MM.1S (cell line): Measurements from ENCODE around the gene PTPN1.

Source experiments
- DNase-seq: peaks from one replicate; pipeline ENCODE4 v3.0.0-alpha.2; 2015
- H2AFZ ChIP-seq: fragments of 300-600 bp; sonication (generic); 2 replicates; pipeline ENCODE4 v1.6.0; 2016; ENCODE audit warnings: antibody characterized with exemption, low read length
- H3F3A ChIP-seq: fragments of 300-600 bp; sonication (generic); 2 replicates; pipeline ENCODE4 v1.6.1; 2016; ENCODE audit warnings: mild to moderate bottlenecking, antibody characterized with exemption, low read length, moderate library complexity, mixed read lengths; ENCODE audit not compliant: insufficient read depth
- H3K27ac ChIP-seq: fragments of 300-600 bp; sonication (generic); 2 replicates; pipeline ENCODE4 v1.5.1; 2016; ENCODE audit warnings: mild to moderate bottlenecking, low read length
- H3K27me3 ChIP-seq: fragments of 300-600 bp; sonication (generic); replicated peaks from 2 replicates; pipeline ENCODE4 v1.6.0; 2016; ENCODE audit warnings: low read length; ENCODE audit not compliant: insufficient read depth
- H3K36me3 ChIP-seq: fragments of 300-600 bp; sonication (generic); replicated peaks from 2 replicates; pipeline ENCODE4 v1.6.1; 2016; ENCODE audit warnings: mild to moderate bottlenecking, low read length, mixed read lengths; ENCODE audit not compliant: insufficient read depth
- H3K4me1 ChIP-seq: fragments of 300-600 bp; sonication (generic); 2 replicates; pipeline ENCODE4 v1.6.1; 2016; ENCODE audit warnings: low read length, mixed read lengths
- H3K4me2 ChIP-seq: fragments of 300-600 bp; sonication (generic); 2 replicates; pipeline ENCODE4 v1.6.0; 2016; ENCODE audit warnings: low read depth, low read length
- H3K4me3 ChIP-seq: fragments of 300-600 bp; sonication (generic); 2 replicates; pipeline ENCODE4 v1.5.1; 2016; ENCODE audit warnings: low read length, mixed read lengths
- H3K79me2 ChIP-seq: fragments of 300-600 bp; sonication (generic); 2 replicates; pipeline ENCODE4 v1.6.1; 2016; ENCODE audit warnings: mixed run types, low read length, mixed read lengths
- H3K9ac ChIP-seq: fragments of 300-600 bp; sonication (generic); 2 replicates; pipeline ENCODE4 v1.6.1; 2016; ENCODE audit warnings: low read length, mixed read lengths
- H3K9me2 ChIP-seq: fragments of 300-600 bp; sonication (generic); replicated peaks from 2 replicates; pipeline ENCODE4 v1.6.1; 2016; ENCODE audit warnings: mild to moderate bottlenecking, low read length, mixed read lengths; ENCODE audit not compliant: insufficient read depth
- H3K9me3 ChIP-seq: fragments of 300-600 bp; sonication (generic); replicated peaks from 2 replicates; pipeline ENCODE4 v1.6.1; 2016; ENCODE audit warnings: mild to moderate bottlenecking, low read length, mixed read lengths; ENCODE audit not compliant: insufficient read depth
- H4K20me1 ChIP-seq: fragments of 300-600 bp; sonication (generic); 2 replicates; pipeline ENCODE4 v1.6.1; 2016; ENCODE audit warnings: mild to moderate bottlenecking, low read length, moderate library complexity, mixed read lengths; ENCODE audit not compliant: insufficient read depth
- EZH2 ChIP-seq: fragments of 300-600 bp; sonication (generic); optimal IDR thresholded peaks from 2 replicates; pipeline ENCODE3; 2017; ENCODE audit warnings: low read depth, mild to moderate bottlenecking, antibody characterized with exemption, low read length, mixed read lengths
- EZH2phosphoT487 ChIP-seq: fragments of 300-600 bp; sonication (generic); IDR thresholded peaks from 2 replicates; pipeline ENCODE4 v1.6.1; 2018; ENCODE audit warnings: antibody characterized with exemption, low read length
- TF ChIP-seq, protein P1 (sequence below): fragments of 300-600 bp; sonication (generic); IDR thresholded peaks from 2 replicates; pipeline ENCODE4 v1.5.1; 2016; ENCODE audit warnings: antibody characterized with exemption, low read length, mixed read lengths

PTPN1 gene

DNA sequence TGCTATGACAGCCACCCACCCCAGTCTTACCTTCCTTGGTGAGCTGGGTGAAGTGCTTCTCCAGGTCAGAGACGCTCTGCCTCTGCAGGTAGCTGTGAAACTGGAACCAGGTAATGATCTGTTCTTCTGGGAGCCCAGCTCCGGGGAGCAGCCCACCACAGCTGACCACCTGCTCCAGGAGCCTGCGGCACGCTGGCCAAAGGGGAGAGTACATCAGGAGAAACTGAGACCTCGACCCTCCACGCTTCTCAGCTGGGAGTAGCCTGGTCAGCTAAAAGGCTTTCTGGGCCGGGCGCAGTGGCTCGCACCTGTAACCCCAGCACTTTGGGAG, 82.8 kb downstream of the PTPN1 start:
- H4K20me1 ChIP-seq = 0 out of 2 replicates have a peak, but pooled peaks cover under 1% of the 10 kb centered on the region

DNA sequence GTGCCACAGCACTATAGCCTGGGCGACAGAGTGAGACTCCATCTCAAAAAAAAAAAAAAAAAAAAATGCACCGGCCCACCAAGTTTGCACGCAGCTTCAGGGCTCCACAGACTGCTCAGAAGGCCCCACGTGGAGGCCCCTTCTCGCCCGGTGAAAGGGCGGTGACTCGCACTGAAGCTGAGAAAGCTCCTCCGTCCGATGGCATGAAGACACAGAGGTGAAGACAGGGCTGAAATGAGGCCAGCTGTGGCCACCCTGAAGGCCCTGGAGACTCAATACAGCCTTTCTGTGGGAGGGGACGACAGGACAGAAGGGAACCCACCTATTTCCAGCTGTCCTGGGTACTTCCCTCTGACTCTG, 84.0 kb downstream of the PTPN1 start:
- TF ChIP-seq EZH2 = no peak
- TF ChIP-seq, protein P1, sequence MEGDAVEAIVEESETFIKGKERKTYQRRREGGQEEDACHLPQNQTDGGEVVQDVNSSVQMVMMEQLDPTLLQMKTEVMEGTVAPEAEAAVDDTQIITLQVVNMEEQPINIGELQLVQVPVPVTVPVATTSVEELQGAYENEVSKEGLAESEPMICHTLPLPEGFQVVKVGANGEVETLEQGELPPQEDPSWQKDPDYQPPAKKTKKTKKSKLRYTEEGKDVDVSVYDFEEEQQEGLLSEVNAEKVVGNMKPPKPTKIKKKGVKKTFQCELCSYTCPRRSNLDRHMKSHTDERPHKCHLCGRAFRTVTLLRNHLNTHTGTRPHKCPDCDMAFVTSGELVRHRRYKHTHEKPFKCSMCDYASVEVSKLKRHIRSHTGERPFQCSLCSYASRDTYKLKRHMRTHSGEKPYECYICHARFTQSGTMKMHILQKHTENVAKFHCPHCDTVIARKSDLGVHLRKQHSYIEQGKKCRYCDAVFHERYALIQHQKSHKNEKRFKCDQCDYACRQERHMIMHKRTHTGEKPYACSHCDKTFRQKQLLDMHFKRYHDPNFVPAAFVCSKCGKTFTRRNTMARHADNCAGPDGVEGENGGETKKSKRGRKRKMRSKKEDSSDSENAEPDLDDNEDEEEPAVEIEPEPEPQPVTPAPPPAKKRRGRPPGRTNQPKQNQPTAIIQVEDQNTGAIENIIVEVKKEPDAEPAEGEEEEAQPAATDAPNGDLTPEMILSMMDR = no peak
- TF ChIP-seq EZH2phosphoT487 = no peak
- Histone ChIP-seq H3K36me3 (no peaks in the 10 kb centered on the region), H3K4me2 (no peak overlapping the region), H3K9me3 (no peaks in the 10 kb centered on the region), H2AFZ (no peak overlapping the region), H3K9ac (no peak overlapping the region), H3K79me2 (no peaks in the 10 kb centered on the region), H3F3A (no peaks in the 10 kb centered on the region), H3K27ac (no peak overlapping the region), H4K20me1 (no peaks in the 10 kb centered on the region), H3K4me3 (no peak overlapping the region), H3K27me3 (peaks cover 5% of the 10 kb centered on the region; the same call in 1 of the 2 replicates), H3K4me1 (peaks cover 5% of the 10 kb centered on the region), H3K9me2 (no peaks in the 10 kb centered on the region)
- no peak for DNase-seq

More for the DNA sequence above, 82.8 kb downstream of the PTPN1 start:
- Histone ChIP-seq H3K27me3 (peaks cover 5% of the 10 kb centered on the region; the same call in 1 of the 2 replicates), H3K4me1 (peaks cover 5% of the 10 kb centered on the region), H3K79me2 (no peaks in the 10 kb centered on the region), H3K4me2 (no peak overlapping the region), H2AFZ (no peak overlapping the region), H3F3A (no peaks in the 10 kb centered on the region), H3K27ac (no peak overlapping the region), H3K9ac (no peak overlapping the region), H3K9me2 (no peaks in the 10 kb centered on the region), H3K36me3 (no peaks in the 10 kb centered on the region), H3K4me3 (no peak overlapping the region), H3K9me3 (no peaks in the 10 kb centered on the region)
- TF ChIP-seq, protein P1 = no peak
- TF ChIP-seq EZH2 = no peak
- no peak for TF ChIP-seq EZH2phosphoT487
- DNase-seq = no peak

DNA sequence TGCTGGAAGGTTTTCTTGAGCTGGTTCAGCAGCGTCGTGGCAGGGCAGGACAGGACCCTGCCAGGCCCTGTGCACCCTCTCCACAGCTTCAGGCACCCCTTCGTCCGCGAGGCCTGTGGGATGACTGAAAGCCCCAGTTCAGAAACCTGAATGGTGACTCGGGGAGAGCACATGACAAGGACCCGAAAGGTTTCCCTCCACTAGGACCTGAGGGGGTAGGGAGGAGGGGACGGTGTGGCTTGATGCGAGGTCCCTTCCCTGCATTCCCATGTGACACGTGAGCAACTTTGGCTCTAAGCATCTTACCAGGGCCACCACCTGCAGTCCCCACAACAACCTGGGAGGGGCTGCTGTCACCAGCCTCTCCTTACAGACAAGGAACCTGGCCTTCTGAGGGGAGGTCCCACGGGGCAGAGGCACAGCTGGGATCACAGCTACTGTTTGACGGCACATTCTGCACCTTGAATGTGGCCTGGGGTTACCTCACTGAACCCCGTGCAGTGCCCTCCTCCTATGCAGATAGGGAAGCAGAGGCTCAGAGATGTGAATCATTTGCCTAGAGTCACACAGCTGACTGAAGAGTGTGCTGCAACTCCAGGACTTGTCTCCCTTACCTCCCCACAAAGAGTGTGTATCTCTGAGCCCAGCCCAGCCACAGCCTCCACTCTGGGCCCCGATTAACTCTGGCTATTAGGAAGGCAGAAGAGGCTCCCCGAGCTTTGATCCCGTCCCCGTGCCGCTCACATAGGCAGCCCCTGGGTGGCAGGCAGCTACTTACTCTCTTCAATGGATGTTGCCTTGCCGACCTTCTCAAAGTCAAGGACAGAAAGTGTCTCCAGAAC, 84.6 kb downstream of the PTPN1 start:
- Histone ChIP-seq H3F3A (no peaks in the 10 kb centered on the region), H3K9me3 (no peaks in the 10 kb centered on the region), H3K79me2 (no peaks in the 10 kb centered on the region), H3K4me2 (no peak overlapping the region), H3K9ac (no peak overlapping the region), H2AFZ (no peak overlapping the region), H3K27me3 (peaks cover 5% of the 10 kb centered on the region; the same call in 1 of the 2 replicates), H3K4me1 (peaks cover under 1% of the 10 kb centered on the region; the same call in 1 of the 2 replicates), H3K36me3 (no peaks in the 10 kb centered on the region), H3K4me3 (no peak overlapping the region), H3K9me2 (no peaks in the 10 kb centered on the region), H3K27ac (no peak overlapping the region), H4K20me1 (no peaks in the 10 kb centered on the region)
- TF ChIP-seq, protein P1 = no peak
- TF ChIP-seq EZH2 = no peak
- no peak for TF ChIP-seq EZH2phosphoT487
- DNase-seq = no peak
